Endometrium (tissue), 2 donors: ENCODE results near the gene SLC43A3.
"Not testable (repeated sequence)": the region's sequence is repeated elsewhere in the genome, so short reads cannot be mapped to it uniquely, and the experiment has no call there.

Experiments
- FAIRE-seq: peaks from 2 replicates; lab custom pipeline; 2012; peaks lifted over from hg19 to GRCh38; lab: Jason Lieb, UNC
- donor health status: control.
- donor health status: control.

SLC43A3 gene

DNA sequence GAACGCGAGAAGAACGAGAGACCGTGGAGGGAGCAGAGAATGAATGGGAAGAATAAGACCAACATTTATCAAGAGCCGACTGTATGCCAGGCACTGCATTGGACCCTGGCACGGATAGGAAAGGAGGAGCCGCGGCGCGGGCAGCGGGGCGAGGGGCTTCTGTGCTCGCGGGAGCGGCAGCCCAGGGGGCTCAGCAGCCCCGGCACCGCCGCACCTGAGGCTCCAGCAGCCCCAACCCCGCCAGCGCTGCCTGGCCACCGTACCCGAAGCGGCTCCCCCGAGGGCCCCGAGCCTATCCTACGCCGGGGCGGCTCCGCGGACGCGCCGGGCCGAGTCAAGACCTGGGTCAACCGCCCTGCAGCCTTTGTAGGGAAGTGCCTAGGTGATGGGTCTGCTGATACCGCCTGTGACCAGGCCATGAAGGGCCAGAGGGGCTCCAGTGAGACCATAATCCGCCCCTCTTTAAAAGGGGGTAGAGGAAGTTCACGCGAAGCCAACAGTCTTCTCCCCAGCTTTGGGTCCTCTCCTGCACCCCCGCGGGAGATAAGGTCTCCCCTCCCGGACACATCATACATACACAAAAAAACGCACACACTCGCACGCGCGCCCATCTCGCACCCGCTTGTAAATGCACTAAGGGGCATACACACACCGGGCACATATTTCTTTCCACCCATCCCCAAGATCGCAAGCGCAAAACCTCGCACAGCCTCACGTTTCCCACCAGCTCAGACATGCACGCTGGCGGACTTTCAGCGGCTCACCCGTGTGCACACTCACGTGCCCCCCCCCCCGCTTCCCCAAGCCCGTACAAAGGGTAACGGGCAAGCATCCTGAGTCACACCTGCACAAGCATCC is 32.5 kb upstream of the SLC43A3 start:
- FAIRE-seq: no peak

DNA sequence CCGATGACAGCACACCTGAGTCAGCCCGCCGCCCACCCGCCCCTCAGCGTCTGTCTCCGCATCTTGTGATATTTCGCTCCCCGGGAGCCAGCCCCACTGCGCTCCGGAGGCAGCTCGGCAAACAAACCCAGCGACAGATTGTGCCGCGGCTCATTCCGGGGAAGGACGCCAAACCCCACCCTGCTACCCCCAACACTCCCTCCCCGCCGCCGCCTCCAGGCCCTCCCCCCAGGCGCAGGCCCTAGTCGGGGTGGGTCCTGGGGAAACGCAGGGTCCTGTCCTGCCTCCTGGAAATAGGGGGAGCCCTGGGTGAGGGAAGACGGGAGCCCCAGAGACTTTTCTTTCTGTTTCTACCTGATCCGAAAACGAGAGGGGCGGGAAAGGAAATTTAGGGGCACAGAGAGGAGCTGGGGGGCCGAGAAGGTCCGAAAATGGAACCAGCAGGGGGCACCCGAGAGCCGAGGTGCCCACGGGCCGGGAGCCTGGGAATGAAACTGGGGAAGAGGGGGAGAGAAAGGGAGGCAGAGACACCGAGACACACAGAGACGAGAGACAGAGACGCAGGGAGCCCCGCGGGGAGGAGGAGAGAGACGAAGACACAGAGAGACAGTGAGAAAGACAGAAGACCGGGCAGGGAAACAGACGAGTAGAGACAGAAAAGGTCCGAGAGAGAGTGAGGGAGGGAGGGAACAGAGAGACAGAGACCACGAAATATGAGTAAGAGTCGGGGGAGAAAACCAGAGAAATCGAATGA is 31.7 kb upstream of the SLC43A3 start:
- FAIRE-seq: no peak

DNA sequence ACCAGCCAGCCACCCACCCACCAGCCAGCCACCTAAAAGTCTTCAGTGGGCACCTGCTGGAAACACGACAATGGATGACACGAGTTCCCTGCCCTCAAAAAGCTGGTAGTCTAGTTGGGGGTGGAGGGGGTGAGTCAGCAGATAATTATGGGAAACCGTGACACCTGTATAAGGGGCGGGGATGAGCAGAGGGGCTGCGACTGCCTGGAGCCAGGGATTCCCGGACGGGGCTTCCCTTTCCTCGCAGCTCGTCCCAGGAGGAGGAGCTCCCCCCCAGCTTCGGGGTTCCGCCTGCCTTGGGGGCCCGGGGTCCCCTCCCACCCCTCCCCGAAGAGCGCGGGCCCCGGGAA is 31.1 kb upstream of the SLC43A3 start:
- no peak for FAIRE-seq

GRCh38 chr11:57457643-57458023 is 30.7 kb upstream of the SLC43A3 start:
- no peak for FAIRE-seq

DNA sequence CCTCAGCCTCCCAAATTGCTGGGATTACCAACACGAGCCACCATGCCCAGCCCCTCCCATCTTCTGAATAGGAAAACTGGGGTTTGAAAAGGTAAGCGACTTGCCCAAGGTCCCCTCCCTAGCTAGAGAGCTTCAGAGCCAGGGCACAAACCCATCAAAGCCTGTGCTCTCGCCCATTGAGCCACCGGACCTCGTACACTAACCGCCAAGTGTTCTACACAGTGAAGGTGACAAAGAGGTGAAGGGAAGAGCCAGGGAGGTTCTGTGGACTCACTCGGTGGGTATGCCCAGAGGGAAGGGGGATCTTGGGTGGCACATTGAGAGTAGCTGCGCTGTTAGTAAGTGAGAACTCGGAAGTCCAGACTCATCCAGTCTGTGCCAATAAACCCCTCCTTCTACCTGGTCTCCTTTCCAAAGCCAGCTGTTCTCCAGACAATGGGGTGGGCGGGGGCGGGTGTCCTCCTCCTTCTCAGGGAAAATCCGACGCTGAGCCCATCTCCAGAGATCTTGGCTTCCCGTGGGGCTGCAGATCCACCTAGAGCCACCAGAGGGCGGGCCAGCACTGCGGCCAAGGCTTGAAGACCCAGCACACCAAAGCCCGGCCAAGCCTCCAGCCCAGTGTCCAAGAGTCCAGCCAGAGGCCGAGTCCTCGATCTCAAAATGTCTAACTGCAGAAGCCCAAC is 30.2 kb upstream of the SLC43A3 start:
- FAIRE-seq: no peak

DNA sequence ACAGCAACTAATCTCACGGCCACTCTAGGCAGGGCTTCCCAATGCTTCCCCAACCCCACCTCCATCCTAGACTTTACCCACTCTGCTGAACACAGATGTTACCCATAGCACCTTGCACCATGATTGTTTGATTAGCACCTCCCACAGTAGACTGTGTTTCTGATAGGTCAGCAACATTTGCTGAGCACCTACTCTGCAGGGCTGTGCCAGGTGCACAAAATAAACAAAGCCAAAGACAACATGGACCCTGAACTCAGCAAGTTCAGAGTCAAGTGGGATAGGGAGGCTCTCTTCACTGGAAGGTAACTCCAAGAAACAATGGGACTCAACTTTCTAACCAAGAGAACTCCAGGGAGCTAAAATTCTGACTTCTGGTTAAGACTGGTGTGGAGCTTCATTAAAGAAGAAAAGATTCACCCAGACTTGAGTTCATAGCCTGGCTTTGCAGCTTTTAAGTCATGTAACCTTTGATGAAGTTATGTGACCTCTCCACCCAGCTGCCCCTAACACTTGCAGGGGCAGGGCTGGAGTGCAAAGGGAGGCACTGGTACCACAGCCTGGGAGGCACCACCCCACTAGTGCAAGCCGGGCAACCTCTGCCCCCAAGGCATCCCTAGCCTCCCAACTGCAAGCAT is 26.7 kb upstream of the SLC43A3 start:
- no peak for FAIRE-seq

GRCh38 chr11:57446055-57446454 is 19.1 kb upstream of the SLC43A3 start:
- FAIRE-seq: no peak

DNA sequence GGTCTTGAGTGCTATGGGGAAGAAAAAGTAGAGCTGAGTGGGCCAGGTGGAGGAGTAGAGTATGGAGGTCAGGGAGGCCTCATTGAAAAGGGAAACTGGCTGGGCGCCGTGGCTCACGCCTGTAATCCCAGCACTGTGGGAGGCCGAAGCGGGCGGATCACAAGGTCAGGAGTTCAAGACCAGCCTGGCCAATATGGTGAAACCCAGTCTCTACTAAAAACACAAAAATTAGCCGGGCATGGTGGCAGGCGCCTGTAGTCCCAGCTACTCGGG is 18.1 kb upstream of the SLC43A3 start:
- FAIRE-seq: not testable (repeated sequence)

GRCh38 chr11:57444362-57445121 is 17.6 kb upstream of the SLC43A3 start:
- peak; percentile 55 for FAIRE-seq

GRCh38 chr11:57440744-57441414 is 14.0 kb upstream of the SLC43A3 start:
- no peak for FAIRE-seq

DNA sequence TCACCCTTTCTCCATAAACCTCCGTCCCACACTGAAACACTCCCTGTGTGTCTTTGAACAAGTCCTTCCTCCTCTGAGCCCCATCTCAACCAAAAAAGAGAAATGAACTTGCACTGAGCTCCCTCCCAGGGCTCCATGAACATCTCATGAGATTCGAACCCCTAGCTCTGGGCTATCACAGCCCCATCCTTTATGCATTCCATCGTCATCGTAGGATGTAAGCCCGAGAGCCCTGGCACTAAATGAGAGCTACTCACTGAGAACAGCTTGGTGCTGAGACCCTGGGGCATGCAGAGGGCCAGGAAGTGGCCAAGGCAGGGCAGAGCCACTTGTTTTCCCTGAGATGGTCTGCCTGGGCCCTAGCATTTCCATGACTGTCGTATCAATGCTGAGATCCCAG is 12.9 kb upstream of the SLC43A3 start:
- FAIRE-seq: no peak

GRCh38 chr11:57438345-57439285 is 11.7 kb upstream of the SLC43A3 start:
- no peak for FAIRE-seq

- no peak for FAIRE-seq
Observed at GRCh38 chr11:57436031-57436430, 9.1 kb upstream of the SLC43A3 start.

- no peak for FAIRE-seq
Observed at GRCh38 chr11:57434640-57435546, 8.0 kb upstream of the SLC43A3 start.

GRCh38 chr11:57432714-57433163 is 5.8 kb upstream of the SLC43A3 start:
- FAIRE-seq: no peak

DNA sequence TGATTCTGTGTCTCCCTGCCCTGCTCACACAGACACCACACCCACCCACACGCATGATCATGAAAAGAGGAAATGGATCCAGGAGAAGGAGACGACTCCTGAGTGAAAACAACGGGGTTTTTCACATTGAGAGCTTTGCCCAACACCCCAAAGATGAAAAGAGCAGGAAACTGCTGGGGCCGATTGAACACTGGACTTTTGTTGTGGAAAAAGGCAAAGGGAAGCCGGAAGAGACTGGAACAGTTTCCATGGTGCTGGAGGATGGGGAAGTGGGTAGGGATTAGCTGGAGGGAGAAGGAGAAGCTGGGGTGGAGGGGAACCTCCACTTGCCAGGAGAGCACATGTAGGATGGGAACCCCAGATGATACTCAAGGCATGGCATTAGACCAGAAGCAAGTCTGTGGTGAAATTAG is 5.2 kb upstream of the SLC43A3 start:
- no peak for FAIRE-seq

GRCh38 chr11:57430952-57431351 is 4.0 kb upstream of the SLC43A3 start:
- no peak for FAIRE-seq

GRCh38 chr11:57429946-57430345 is 3.0 kb upstream of the SLC43A3 start:
- FAIRE-seq: no peak

GRCh38 chr11:57428643-57429042 is 1.7 kb upstream of the SLC43A3 start:
- FAIRE-seq: no peak
